ENCODE results near the gene CIAO2B. TPM values are rescaled to one million over a fixed set of nuclear protein-coding genes. Genes with fewer than 3 reads are reported as not detected.

The CIAO2B gene
- total and polyA plus RNA-seq, 9 donors, result 40.1 to 150 (median 66.7) TPM

GRCh38 chr16:66903544-66904427, 30.4 kb downstream of the CIAO2B start:
- intact Hi-C loops (cut with DNase I), result loop anchor here in 1 of 4 donors (2.0 kb wide), 1 partner anchor 21 kb away; the partner anchor contains the start of gene RRAD
- H3K27ac ChIP-seq, result peak overlapping the region; percentile 52 to 57
- 77 to 86% (median 83%) methylated on average over 8 to 11 of the region's 11 CpGs for WGBS, 3 donors
- peaks cover 41% of the 10 kb centered on the region for H3K4me1 ChIP-seq (ENCODE audit: insufficient read depth)
- TF ChIP-seq EP300 (IDR thresholded peaks at IDR 0.05), result no peak
- no peak for TF ChIP-seq POLR2A (IDR thresholded peaks at IDR 0.05)
- TF ChIP-seq, protein P1, sequence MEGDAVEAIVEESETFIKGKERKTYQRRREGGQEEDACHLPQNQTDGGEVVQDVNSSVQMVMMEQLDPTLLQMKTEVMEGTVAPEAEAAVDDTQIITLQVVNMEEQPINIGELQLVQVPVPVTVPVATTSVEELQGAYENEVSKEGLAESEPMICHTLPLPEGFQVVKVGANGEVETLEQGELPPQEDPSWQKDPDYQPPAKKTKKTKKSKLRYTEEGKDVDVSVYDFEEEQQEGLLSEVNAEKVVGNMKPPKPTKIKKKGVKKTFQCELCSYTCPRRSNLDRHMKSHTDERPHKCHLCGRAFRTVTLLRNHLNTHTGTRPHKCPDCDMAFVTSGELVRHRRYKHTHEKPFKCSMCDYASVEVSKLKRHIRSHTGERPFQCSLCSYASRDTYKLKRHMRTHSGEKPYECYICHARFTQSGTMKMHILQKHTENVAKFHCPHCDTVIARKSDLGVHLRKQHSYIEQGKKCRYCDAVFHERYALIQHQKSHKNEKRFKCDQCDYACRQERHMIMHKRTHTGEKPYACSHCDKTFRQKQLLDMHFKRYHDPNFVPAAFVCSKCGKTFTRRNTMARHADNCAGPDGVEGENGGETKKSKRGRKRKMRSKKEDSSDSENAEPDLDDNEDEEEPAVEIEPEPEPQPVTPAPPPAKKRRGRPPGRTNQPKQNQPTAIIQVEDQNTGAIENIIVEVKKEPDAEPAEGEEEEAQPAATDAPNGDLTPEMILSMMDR (IDR thresholded peaks at IDR 0.05), result no peak
- no peaks in the 10 kb centered on the region for H3K27me3 ChIP-seq
- no peak overlapping the region for H3K4me3 ChIP-seq
- H3K9me3 ChIP-seq, result no peaks in the 10 kb centered on the region
- peak in 1 of 5 donors; percentile 37 for DNase-seq
- H3K36me3 ChIP-seq, result no peaks in the 10 kb centered on the region

- Histone ChIP-seq H3K27ac (peak overlapping the region in 1 of 2 donors; percentile 57), H3K4me1 (ENCODE audit: insufficient read depth) (peaks cover 45% of the 10 kb centered on the region), H3K9me3 (no peaks in the 10 kb centered on the region), H3K4me3 (no peak overlapping the region), H3K27me3 (no peaks in the 10 kb centered on the region), H3K36me3 (no peaks in the 10 kb centered on the region)
- no peak for DNase-seq
- intact Hi-C loops (cut with DNase I), result loop anchor here in 1 of 4 donors (2.0 kb wide), 1 partner anchor 22 kb away; the partner anchor contains the start of gene RRAD
- WGBS, 3 donors, result 78 to 83% (median 82%) methylated on average over 14 of the region's 14 CpGs
- no peak for TF ChIP-seq POLR2A (IDR thresholded peaks at IDR 0.05)
- TF ChIP-seq, protein P1 (IDR thresholded peaks at IDR 0.05), result no peak
- TF ChIP-seq EP300 (IDR thresholded peaks at IDR 0.05), result no peak
Observed at GRCh38 chr16:66902648-66903543, 31.3 kb downstream of the CIAO2B start.

DNA sequence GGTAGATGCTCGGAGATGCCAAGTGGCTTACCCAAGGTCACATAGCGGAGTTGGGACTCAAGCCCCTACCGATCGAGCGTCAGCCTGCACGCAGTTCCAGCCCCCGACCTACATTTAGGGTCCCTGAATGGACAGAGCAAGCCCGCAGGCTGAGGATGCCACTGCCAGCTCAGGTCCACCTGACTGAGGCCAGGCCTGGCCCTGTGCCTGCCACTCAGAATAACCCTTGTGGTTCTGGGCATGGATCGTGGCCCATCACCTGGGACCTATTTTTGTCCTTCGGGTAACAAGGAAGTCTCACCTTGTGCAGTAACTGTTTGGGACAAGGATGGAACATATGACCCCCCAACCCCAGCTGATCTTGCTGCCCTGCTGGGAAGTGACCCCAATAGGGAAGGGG, 32.6 kb downstream of the CIAO2B start:
- Histone ChIP-seq H3K36me3 (no peaks in the 10 kb centered on the region), H3K27me3 (no peaks in the 10 kb centered on the region), H3K27ac (peak overlapping the region; percentile 63 to 81), H3K4me3 (no peak overlapping the region), H3K9me3 (no peaks in the 10 kb centered on the region), H3K4me1 (ENCODE audit: insufficient read depth) (peaks cover 50% of the 10 kb centered on the region)
- intact Hi-C loops (cut with DNase I), result loop anchor here in 1 of 4 donors (2.0 kb wide), 1 partner anchor 23 kb away; the partner anchor contains the start of gene RRAD
- no peak for TF ChIP-seq POLR2A (IDR thresholded peaks at IDR 0.05)
- TF ChIP-seq EP300 (IDR thresholded peaks at IDR 0.05), result no peak
- TF ChIP-seq, protein P1 (IDR thresholded peaks at IDR 0.05), result no peak
- WGBS, 3 donors, result 92 to 95% (median 95%) methylated on average over 10 of the region's 10 CpGs
- DNase-seq, result peak in 1 of 5 donors; percentile 51

Measured in ovary (tissue), 9 donors.